Psoas muscle (tissue), 8 donors: ENCODE measurements around the gene CCR9. TPM values are rescaled to one million over a fixed set of nuclear protein-coding genes. Genes with fewer than 3 reads are reported as not detected.

Experiments
- ATAC-seq, 4 donors: fragments of 200-7000 bp; cut with Tn5 transposase; one replicate each; pipeline ENCODE4 v1.9.1; 2020; ENCODE audit warnings: moderate library complexity in 3 of 4, mild to moderate bottlenecking in 2 of 4
- DNase-seq, 2 donors: peaks; one replicate each; pipeline ENCODE4 v3.0.0-alpha.2; 2020
- H3K27ac ChIP-seq: fragments of 200-600 bp; one replicate; pipeline ENCODE4 v1.8.0; 2022
- H3K27me3 ChIP-seq, 3 donors: fragments of 200-600 bp in 1 of 3; one replicate each; pipeline versions ENCODE4 v1.6.1 to v1.8.0; 2013 to 2022; ENCODE audit warnings: low read length in 2 of 3, mild to moderate bottlenecking in 2 of 3, moderate library complexity in 1 of 3; ENCODE audit not compliant: insufficient read depth in 3 of 3
- H3K36me3 ChIP-seq, 2 donors: fragments of 200-600 bp in 1 of 2; one replicate each; pipeline versions ENCODE4 v1.6.1 to v1.8.0; 2013 to 2022; ENCODE audit warnings: low read depth in 1 of 2, mild to moderate bottlenecking in 1 of 2, moderate library complexity in 1 of 2; ENCODE audit not compliant: insufficient read depth in 1 of 2
- H3K4me1 ChIP-seq: fragments of 200-600 bp; one replicate; pipeline ENCODE4 v1.8.0; 2022
- H3K4me3 ChIP-seq: fragments of 200-600 bp; one replicate; pipeline ENCODE4 v1.8.0; 2022; ENCODE audit warnings: mild to moderate bottlenecking
- H3K9me3 ChIP-seq: fragments of 200-600 bp; one replicate; pipeline ENCODE4 v1.8.0; 2022
- CTCF ChIP-seq: fragments of 200-600 bp; IDR thresholded peaks from one replicate; pipeline ENCODE4 v1.8.0; 2022; ENCODE audit warnings: antibody characterized with exemption
- WGBS, 3 donors: extraction: QIAGEN DNeasy Blood & Tissue Kit; methylation state at CpG; one replicate each; pipeline versions ENCODE4 v1.1.6 to v1.1.7; 2013; 5-methylcytosine and 5-hydroxymethylcytosine counted together
- intact Hi-C, 2 donors: fragments of 100-400 bp; cut with DNase I; formaldehyde crosslinking; loops; one replicate each; pipeline versions ENCODE4 v1.11.0 to v1.14.2; 2022
- polyA plus RNA-seq, 3 donors: library from polyadenylated mRNA; stranded (reverse); fragments of 200-250 nt; gene quantifications; one replicate each; pipeline ENCODE4 v1.2.3, GENCODE V29; 2013
- total RNA-seq, 4 donors: library from RNA; stranded (reverse); fragmentation: NEBNext Ultra II Directional in 2 of 4; extraction: Animal tissue kit (Norgen Biotek cat#: 25700) in 2 of 4; gene quantifications; one replicate each; pipeline versions ENCODE4 v1.2.1 to v1.2.4, GENCODE V29; 2021 to 2023
- donor health status: healthy with polysubstance abuse.
- donor health status: DM: no; HTN: no; CAD: no; lungs with moderate emphysema.
- donor health status: Bipolar disorder and iron deficiency.
- donor health status: healthy.
- donor health status: DM: yes; HTN: yes; CAD: no.
- donor health status: DM: no; HTN: no; CAD: no.
- donor health status: DM: no; HTN: no; CAD: no.
- donor health status: DM: yes; HTN: yes; CAD: no.

Gene CCR9
- total and polyA plus RNA-seq, 7 donors: 0.03 TPM; not detected in 6

- intact Hi-C loops: no loop called here
- Histone ChIP-seq H3K27me3 (no peaks in the 10 kb centered on the region), H3K36me3 (no peaks in the 10 kb centered on the region), H3K4me1 (no peaks in the 10 kb centered on the region), H3K4me3 (no peak overlapping the region), H3K27ac (no peak overlapping the region), H3K9me3 (peaks cover 8% of the 10 kb centered on the region)
- TF ChIP-seq CTCF: no peak
- DNase-seq (no peak), ATAC-seq (no peak)
- 82 to 87% (median 84%) methylated on average over 6 of the region's 6 CpGs for WGBS, 3 donors
These were observed 20.8 kb upstream of the CCR9 start for GRCh38 chr3:45865563-45865962.

- ATAC-seq (no peak), DNase-seq (no peak)
- Histone ChIP-seq H3K9me3 (peaks cover 8% of the 10 kb centered on the region), H3K4me3 (no peak overlapping the region), H3K36me3 (no peaks in the 10 kb centered on the region), H3K27ac (no peak overlapping the region), H3K4me1 (no peaks in the 10 kb centered on the region), H3K27me3 (no peaks in the 10 kb centered on the region)
- intact Hi-C loops: no loop called here
- WGBS, 3 donors: 77 to 80% (median 78%) methylated on average over 2 of the region's 2 CpGs
- no peak for TF ChIP-seq CTCF
These were observed 18.1 kb upstream of the CCR9 start for GRCh38 chr3:45868213-45868612.

DNA sequence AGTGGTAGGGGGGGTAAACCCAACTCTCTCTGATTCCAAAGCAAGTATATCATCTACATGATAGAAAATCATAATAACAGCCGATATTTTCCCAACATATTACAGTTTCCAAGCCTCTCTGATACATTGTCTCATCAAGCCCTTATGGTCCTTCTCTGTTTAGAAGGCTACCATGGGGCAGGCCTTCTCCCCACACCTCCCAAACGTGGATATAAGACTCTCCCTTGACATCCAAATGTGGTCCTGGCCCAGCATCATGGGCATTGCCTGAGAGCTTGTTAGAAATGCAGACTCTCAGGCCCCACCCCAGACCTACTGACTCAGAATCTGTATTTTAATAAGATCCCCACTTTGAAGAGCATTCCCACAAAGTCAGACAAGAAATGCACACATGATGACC is 17.7 kb upstream of the CCR9 start:
- Histone ChIP-seq H3K27ac (no peak overlapping the region), H3K36me3 (no peaks in the 10 kb centered on the region), H3K4me3 (no peak overlapping the region), H3K27me3 (no peaks in the 10 kb centered on the region), H3K9me3 (peaks cover 6% of the 10 kb centered on the region), H3K4me1 (no peaks in the 10 kb centered on the region)
- no peak for TF ChIP-seq CTCF
- 62 to 76% (median 71%) methylated on average over 2 of the region's 2 CpGs for WGBS, 3 donors
- ATAC-seq (no peak), DNase-seq (no peak)
- intact Hi-C loops: no loop called here

- ATAC-seq (no peak), DNase-seq (no peak)
- Histone ChIP-seq H3K36me3 (no peaks in the 10 kb centered on the region), H3K4me1 (no peaks in the 10 kb centered on the region), H3K27me3 (no peaks in the 10 kb centered on the region), H3K27ac (no peak overlapping the region), H3K4me3 (no peak overlapping the region), H3K9me3 (no peaks in the 10 kb centered on the region)
- TF ChIP-seq CTCF: no peak
- WGBS, 3 donors: 50 to 63% (median 54%) methylated on average over 3 of the region's 3 CpGs
- intact Hi-C loops: no loop called here
These were observed 16.7 kb upstream of the CCR9 start for GRCh38 chr3:45869638-45870037.

DNA sequence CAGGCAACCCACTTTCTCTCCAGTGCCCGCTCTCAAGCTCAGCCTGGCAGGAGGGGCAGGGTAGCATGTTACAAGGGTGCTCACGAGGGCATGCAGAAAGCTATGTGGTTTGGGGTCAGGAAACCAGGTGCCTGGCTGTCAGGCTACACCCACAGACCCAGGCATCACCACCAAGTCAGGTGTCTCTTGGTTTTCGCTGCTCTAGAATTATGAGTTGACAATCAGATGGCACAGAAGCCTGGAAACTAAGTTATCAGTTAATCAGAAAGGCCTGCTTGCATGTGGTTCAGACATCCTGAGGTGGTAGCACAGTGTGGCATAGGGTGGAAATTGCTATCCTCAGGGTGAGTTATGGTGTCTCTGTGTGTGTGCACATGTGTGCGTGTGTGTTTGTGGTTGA is 16.2 kb upstream of the CCR9 start:
- Histone ChIP-seq H3K4me3 (no peak overlapping the region), H3K27ac (no peak overlapping the region), H3K9me3 (no peaks in the 10 kb centered on the region), H3K27me3 (no peaks in the 10 kb centered on the region), H3K4me1 (no peaks in the 10 kb centered on the region), H3K36me3 (no peaks in the 10 kb centered on the region)
- TF ChIP-seq CTCF: no peak
- intact Hi-C loops: no loop called here
- ATAC-seq (no peak), DNase-seq (no peak)
- WGBS, 3 donors: 75 to 84% (median 83%) methylated on average over 4 of the region's 4 CpGs
